ENCODE data around the gene PNPLA6. TPM values are rescaled to one million over a fixed set of nuclear protein-coding genes. Genes with fewer than 3 reads are reported as not detected.

PNPLA6 gene
- total and polyA plus RNA-seq, 2 of the 4 experiments (the other 2 are of a cell fraction): 17.9 to 52.7 TPM

GRCh38 chr19:7539827-7540425 is 4.4 kb downstream of the PNPLA6 start:
- no peak overlapping the region for H4K91ac ChIP-seq (ENCODE audit: insufficient read depth, low read depth, low read length)
- H3K4ac ChIP-seq (ENCODE audit: low read depth, low read length): no peak overlapping the region
- H4K20me1 ChIP-seq (ENCODE audit: insufficient read depth, low read length): no peaks in the 10 kb centered on the region
- no peaks in the 10 kb centered on the region for H3K9me3 ChIP-seq (ENCODE audit: control insufficient read depth, insufficient read depth, low read length)
- no peak overlapping the region for H3K4me2 ChIP-seq (ENCODE audit: low read depth, low read length)
- WGBS, 2 experiments (ENCODE audit: extremely low coverage in 2 of 2, insufficient read length in 1 of 2): 93% methylated on average over 7 of the region's 28 CpGs; no CpG with 5 or more reads in 1 of the 2 experiments
- no peak overlapping the region for H3K27ac ChIP-seq (ENCODE audit: insufficient read depth, low read length)
- peaks cover 11% of the 10 kb centered on the region in 2 experiments; a peak in 2 of 4 replicates for H3K79me1 ChIP-seq (ENCODE audit: low read depth in 1 of 2, low read length in 2 of 2)
- H4K5ac ChIP-seq (ENCODE audit: low read depth, low read length): no peak overlapping the region
- no peak overlapping the region for H3K56ac ChIP-seq (ENCODE audit: extremely low read depth, insufficient read depth, low read length)
- no peak overlapping the region for H2BK15ac ChIP-seq (ENCODE audit: low read depth, low read length)
- BruUV-seq (replicated peaks): no TSS peak
- H3K18ac ChIP-seq (ENCODE audit: low read depth, low read length): no peak overlapping the region
- no peaks in the 10 kb centered on the region for H3K27me3 ChIP-seq (ENCODE audit: control insufficient read depth, insufficient read depth, low read length)
- H2AK5ac ChIP-seq (ENCODE audit: low read depth, low read length): no peak overlapping the region
- in situ Hi-C loops (cut with MboI; ENCODE audit: low sequenced_read_pairs) (no loop called here), intact Hi-C loops (cut with micrococcal nuclease) (no loop called here), dilution Hi-C loops (cut with HindIII; ENCODE audit: low sequenced_read_pairs, unreplicated experiment) (no loop called here)
- H3K14ac ChIP-seq (replicated peaks; ENCODE audit: low read depth, low read length): no peak overlapping the region
- no peak overlapping the region for H2BK5ac ChIP-seq (ENCODE audit: low read depth, low read length, poor library complexity, severe bottlenecking)
- no peak for DNase-seq
- no peak for ATAC-seq (ENCODE audit: low read depth)
- H2AK9ac ChIP-seq (replicated peaks; ENCODE audit: low read depth, low read length, poor library complexity): no peak overlapping the region
- peaks cover 3% of the 10 kb centered on the region; the same call in 1 of the 2 replicates for H3K4me1 ChIP-seq (ENCODE audit: control insufficient read depth, insufficient read depth, low read length)
- CTCF ChIA-PET: no interaction called here
- no peak overlapping the region for H3K4me3 ChIP-seq (ENCODE audit: insufficient read depth, low read depth, low read length)
- no peak overlapping the region for H2BK20ac ChIP-seq (ENCODE audit: low read depth, low read length)
- peaks cover 3% of the 10 kb centered on the region; the same call in 1 of the 2 replicates for H3K9me1 ChIP-seq (ENCODE audit: insufficient read depth, low read length)
- TF ChIP-seq CTCF (conservative IDR thresholded peaks at IDR 0.05; ENCODE audit: low read depth, low read length) (no peak), MXI1 (IDR thresholded peaks at IDR 0.05; ENCODE audit: borderline replicate concordance, low read depth, low read length) (no peak), RCOR1 (IDR thresholded peaks at IDR 0.05; ENCODE audit: insufficient replicate concordance, low read length) (no peak), CHD1 (IDR thresholded peaks at IDR 0.05; ENCODE audit: low read depth, low read length) (no peak), RAD21 (IDR thresholded peaks at IDR 0.05; ENCODE audit: low read length) (no peak)
- no peak overlapping the region for H4K8ac ChIP-seq (ENCODE audit: low read depth in 2 of 2, low read length in 2 of 2)
- no peak overlapping the region for H2AFZ ChIP-seq (replicated peaks; ENCODE audit: low read length, poor library complexity)
- H3K9ac ChIP-seq (ENCODE audit: low read depth, low read length): no peak overlapping the region
- no peak overlapping the region for H3K23ac ChIP-seq (ENCODE audit: low read depth, low read length)
- peaks cover 38% of the 10 kb centered on the region for H3K36me3 ChIP-seq (ENCODE audit: control insufficient read depth, insufficient read depth, low read length)
- no peak overlapping the region for H2BK120ac ChIP-seq (ENCODE audit: low read depth, low read length)
- POLR2A ChIA-PET (ENCODE audit: unreplicated experiment): no interaction called here
